ENCODE measurements around the gene WBP1L. TPM values are rescaled to one million over a fixed set of nuclear protein-coding genes. Genes with fewer than 3 reads are reported as not detected.

Gene WBP1L
- 47.3 and 47.7 TPM in 2 replicates for total RNA-seq

DNA sequence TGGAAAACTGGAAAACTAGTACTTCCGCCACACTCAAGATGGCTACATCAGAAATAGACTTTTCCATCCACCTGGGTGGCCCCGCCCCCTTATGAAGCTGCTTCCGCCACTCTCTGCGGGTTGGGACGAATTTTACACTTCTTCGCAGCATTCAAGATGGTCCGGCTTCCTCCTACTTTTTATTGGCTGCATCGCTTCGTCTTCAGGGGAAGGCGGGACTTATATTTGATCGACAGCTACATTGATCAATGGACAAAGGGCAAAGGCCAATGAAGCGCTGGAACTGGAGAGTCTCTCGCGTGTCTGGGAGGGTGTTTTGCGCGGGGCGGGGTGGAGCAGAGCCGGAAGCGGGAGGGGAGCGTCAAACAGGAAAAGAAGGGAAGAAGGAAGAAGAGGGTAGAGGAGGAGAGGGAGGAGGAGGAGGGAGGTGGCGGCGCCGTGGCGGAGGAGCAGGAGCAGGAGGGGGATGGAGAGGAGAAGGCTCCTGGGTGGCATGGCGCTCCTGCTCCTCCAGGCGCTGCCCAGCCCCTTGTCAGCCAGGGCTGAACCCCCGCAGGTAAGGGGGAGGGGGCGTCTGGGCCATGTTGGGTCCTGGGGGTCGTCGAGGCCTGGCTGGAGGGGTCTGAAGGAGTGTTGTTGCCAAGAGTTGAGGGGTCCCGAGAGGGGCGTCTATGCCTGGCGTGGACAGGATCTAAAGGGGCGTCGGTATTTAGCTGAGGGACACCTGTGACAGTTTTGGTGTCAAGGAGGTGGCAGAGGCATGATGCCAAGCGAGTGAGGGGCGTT lies at the start of gene WBP1L:
WBP1L (plus strand) TSS at position 361 of the 786 bp plus-strand sequence; CDS start at position 467, 106 bp downstream.

GRCh38 chr10:102713814-102714620 lies 29.7 kb upstream of the WBP1L start, which contains the start of gene ARL3:
Gene ARL3, minus strand, starts transcription at chr10:102714397. Its CDS starts 122 bp downstream, at chr10:102714275.

DNA sequence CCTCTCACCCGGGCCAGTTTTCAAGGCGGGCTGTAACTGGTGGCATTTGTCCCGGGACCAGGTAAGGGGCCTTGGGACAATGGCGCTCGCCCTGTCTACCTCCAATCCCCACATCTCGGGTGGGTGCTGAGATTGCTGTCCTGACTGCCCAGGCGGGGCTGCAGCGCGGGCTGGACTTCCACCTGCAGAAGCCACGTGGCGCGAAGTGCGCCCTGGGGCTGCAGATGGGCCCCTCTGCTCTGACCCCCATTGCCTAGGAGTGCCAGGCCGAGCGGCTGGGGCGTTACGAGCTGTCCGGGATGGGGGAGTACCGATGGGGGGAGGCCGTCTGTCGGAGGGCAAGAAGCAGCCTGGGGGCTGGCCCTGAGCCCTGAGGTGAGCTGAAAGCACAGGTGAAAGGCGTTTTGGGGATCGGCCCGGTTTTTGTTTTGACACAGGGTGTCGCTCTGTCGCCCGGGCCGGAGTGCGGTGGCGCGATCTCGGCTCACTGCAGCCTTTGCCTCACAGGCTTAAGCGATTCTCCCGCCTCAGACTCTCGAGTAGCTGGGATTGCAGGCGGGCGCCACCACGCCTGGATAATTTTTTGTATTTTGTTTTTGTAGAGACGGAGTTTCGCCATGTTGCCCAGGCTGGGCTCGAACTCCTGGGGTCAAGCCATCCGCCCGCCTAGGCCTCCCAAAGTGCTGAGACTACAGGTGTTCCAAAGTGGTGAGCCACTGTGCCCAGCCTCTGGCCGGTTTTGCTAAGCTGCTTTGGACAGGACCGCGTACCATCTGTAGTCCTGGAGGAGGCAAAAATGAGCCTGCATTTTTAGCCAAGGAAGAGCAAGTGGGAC lies 28.9 kb upstream of the WBP1L start, which contains the start of gene SFXN2:
SFXN2 (plus strand) TSS at position 16 of the 835 bp plus-strand sequence. CDS start 12,001 bp downstream, outside the sequence.

DNA sequence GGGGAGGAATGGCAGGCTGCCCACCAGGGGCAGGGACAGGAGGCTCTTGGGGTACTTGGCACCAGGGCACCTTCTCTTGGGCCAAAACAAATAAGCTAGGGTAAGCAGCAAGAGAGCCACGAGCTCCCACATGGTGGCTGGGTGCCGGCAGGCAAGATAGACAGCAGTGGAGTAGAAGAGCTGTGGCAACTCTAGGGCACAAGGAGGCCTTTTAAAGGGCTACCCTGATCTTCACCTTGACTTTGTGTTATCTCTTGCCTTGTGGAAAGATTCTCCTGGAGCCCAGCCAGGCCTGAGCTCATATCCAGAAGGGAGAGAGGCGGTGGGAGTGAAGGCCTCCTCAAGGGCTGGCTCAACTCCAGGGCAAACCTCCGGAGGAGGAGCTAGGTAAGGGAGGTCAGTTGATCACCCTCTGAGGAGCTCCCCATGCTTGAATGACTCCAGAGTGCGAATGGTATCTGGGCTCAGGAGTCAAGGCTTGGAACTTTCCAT lies 93.5 kb downstream of the WBP1L start, which contains the start of gene CYP17A1:
CYP17A1 (minus strand) TSS at position 184 of the 492 bp plus-strand sequence; CDS start at position 132, 52 bp downstream.

Other genes with a start within 250 kb of the WBP1L start
- 169 and 196 TPM in 2 replicates for gene ACTR1A, start 241.2 kb upstream of the WBP1L start, total RNA-seq
- gene SUFU, start 240.0 kb upstream of the WBP1L start, total RNA-seq = 4.6 and 6.0 TPM in 2 replicates
- 129 and 134 TPM in 2 replicates for gene TRIM8, start 99.5 kb upstream of the WBP1L start, total RNA-seq
- 9.8 and 14.2 TPM in 2 replicates for gene ARL3, start 29.6 kb upstream of the WBP1L start, total RNA-seq
- 7.4 and 19.3 TPM in 2 replicates for gene SFXN2, start 29.3 kb upstream of the WBP1L start, total RNA-seq
- gene CYP17A1, start 93.5 kb downstream of the WBP1L start, total RNA-seq = not detected in 2 replicates
- 17.5 and 23.9 TPM in 2 replicates for gene BORCS7, start 110.3 kb downstream of the WBP1L start, total RNA-seq
- 6.4 and 7.5 TPM in 2 replicates for gene AS3MT, start 125.5 kb downstream of the WBP1L start, total RNA-seq
- gene CNNM2, start 174.3 kb downstream of the WBP1L start, total RNA-seq = 1.7 and 2.3 TPM in 2 replicates

All from myometrial cell (primary cell).